ENCODE data around the gene RANBP3L.
"Not testable (repeated sequence)": the region's sequence is repeated elsewhere in the genome, so short reads cannot be mapped to it uniquely, and the experiment has no call there.

The RANBP3L gene, protein sequence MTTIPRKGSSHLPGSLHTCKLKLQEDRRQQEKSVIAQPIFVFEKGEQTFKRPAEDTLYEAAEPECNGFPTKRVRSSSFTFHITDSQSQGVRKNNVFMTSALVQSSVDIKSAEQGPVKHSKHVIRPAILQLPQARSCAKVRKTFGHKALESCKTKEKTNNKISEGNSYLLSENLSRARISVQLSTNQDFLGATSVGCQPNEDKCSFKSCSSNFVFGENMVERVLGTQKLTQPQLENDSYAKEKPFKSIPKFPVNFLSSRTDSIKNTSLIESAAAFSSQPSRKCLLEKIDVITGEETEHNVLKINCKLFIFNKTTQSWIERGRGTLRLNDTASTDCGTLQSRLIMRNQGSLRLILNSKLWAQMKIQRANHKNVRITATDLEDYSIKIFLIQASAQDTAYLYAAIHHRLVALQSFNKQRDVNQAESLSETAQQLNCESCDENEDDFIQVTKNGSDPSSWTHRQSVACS

DNA sequence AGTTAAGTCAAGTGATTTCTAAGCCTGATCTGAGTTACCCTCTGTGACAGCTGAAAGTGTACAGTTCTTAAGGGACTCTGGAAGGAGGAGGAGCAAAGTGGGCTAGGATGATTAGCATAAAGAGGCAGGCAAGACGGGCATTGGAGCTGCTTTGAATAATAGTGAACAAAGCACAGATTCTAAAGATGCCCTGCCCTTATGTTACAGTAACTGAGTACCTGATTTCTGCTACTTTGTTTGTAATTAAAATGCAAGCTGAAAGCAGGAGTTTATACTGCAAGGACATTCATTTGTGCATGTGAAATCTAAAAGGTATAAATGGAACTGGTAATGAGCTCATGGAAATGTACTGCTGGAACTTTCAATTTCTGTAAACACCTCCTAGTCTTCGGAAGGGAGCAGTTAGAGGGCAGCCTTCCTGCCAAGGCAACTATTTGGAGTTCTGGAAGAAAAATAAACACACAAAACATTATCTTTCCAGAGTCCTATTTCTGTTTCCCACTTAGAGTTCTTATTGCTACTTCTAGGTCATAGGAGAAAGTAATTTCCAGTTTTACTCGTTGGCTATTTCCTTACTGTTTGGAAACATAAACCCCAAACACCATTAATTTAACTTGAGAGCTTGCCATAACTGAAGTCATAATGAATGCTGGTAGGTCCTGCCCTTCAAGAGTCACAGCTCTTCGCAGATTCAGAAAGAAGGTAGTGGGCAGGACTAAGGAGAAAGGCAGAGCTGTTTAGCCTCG, at the start of gene RANBP3L:
Gene RANBP3L (minus strand): TSS at position 45 of the 746 bp plus-strand sequence. CDS start 486 bp downstream, outside the sequence.
- no peak for FAIRE-seq

DNA sequence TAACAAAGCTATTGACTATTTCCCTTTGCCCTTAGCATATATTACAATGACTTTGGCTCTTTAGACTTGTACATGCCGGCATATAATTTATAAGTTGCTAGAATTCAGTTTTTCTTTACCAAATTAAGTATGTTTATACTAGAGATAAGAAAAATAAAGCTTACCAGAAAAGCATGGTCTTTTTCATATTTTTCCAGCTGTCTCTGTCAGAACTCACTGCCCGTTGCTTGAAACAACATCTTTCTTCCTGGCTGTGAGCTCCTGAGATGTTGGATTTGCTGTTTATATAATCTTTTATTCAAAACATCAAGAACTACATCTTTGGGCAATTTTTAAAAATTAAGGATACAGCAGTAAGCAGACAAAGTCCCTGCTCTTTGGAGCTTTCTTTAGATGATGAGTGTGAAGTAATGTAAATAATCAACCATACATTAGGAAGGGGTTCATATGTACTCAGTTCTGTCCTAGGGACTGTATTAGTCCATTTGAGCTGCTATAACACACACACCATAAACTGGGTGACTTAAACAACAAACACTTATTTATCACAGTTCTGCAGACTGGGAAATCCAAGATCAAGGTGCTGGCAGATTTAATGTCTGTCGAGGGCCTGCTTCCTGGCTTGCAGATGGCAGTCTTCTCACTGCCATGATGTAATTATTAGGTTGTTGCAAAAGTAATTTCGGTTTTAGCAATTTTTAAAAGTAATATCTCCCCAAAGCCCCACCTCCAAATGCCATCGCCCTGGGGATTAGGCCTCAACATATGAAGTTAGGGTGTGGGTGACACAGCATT, 45.4 kb upstream of the RANBP3L start:
- no peak for FAIRE-seq

DNA sequence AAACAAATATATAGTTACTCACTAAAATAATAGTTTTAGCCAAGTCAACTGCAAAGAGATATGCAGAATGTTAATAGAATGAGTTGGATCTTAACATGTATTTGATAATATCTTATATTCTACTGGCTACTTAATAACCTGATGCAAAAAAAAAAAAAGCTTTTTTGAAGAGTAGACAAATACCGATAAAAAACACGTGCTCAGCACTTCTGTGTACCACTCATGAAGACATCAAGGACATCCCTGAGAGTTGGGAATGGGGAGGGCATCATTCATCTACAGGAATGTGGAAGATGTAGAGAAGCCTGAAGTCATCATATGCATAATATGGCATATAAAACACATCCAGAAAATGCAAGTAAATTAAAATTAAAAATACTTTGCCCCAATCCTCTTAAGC, 43.2 kb upstream of the RANBP3L start:
- FAIRE-seq = no peak

DNA sequence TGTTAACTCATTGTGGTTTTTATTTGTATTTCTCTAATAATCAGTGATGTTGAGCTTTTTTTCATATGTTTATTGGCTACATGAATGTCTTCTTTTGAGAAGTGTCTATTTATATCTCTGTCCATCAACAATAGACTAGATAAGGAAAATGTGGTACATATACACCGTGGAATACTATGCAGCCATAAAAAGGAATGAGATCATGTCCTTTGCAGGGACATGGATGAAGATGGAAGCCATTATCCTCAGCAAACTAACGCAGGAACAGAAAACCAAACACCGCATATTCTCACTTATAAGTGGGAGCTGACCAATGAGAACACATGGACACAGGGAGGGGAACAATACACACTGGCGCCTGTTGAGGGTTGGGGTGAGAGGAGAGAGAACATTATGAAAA, 40.0 kb upstream of the RANBP3L start:
- not testable (repeated sequence) for FAIRE-seq

DNA sequence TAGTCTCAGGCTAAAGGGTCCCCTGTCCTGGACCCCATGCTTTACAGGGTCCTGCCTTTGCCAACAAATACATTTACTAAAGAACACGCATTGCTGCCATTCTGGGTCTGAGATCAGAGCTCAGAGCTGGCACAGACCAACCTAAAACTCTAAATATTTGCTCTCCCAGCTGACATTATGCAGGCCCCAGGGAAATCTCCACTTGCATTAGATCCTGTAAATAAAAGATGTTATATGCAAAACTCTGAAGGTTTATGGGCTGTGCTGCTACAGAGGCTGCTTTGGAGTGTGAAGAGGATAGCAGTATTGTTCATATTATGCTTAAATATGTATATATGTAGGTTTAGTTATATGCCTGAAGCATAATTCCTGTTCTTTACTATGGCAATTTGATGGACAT, 35.9 kb upstream of the RANBP3L start:
- no peak for FAIRE-seq

DNA sequence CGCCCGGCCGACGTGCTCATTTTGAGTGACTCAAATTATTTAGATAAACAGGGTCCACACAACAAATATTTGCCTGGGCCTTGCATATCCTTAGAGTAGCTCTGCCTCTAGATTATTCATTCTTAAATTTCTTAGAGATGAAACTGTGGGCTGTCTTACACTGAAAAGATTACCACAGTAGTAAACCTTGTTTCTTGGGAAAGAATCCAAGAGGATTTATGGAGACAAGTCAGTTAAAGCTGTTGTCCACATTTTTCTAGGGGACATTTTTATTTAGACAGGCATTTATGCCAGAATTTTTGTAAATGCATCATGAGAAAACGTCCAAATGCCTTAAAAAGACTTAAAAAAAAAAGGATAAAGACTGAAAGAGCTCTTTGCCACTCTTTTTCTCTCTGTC, 32.6 kb upstream of the RANBP3L start:
- FAIRE-seq = no peak

DNA sequence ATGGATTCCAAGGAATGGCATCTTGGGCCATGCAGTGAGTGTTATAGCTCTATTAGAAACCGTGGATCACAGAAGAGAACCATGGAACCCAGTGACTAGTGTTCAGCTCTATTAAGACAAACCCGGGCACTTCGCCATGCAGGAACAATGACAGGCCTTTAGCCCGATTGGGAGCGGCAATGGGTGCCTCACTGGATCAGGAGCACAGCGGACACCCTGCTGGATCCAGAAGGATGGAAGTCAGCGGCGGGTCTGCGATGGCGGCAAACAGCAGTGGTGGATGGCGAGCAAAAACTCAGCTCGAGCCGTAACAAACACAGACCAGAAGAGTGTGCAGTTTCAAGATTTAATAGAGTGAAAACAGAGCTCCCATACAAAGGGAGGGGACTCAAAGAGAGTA, 31.0 kb upstream of the RANBP3L start:
- FAIRE-seq = not testable (repeated sequence)

DNA sequence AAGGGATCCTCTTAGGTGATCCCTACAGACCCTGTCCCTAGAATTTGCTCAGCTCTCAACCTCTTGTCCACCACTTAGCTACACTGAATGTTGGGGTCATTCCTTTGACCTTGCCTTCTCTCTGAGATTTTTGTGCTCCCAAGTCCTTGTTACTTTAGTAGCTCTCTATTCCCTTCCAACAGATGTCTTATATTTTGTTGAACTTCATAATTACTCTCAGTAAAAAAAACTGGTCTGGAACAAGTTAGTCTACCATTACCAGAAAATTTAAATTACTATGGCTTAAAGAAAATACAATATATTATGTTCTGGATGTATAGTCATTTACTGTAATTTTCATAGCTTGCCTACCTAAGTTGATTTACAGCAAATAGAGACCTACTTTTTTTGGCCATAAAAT, 23.5 kb upstream of the RANBP3L start:
- FAIRE-seq = no peak

DNA sequence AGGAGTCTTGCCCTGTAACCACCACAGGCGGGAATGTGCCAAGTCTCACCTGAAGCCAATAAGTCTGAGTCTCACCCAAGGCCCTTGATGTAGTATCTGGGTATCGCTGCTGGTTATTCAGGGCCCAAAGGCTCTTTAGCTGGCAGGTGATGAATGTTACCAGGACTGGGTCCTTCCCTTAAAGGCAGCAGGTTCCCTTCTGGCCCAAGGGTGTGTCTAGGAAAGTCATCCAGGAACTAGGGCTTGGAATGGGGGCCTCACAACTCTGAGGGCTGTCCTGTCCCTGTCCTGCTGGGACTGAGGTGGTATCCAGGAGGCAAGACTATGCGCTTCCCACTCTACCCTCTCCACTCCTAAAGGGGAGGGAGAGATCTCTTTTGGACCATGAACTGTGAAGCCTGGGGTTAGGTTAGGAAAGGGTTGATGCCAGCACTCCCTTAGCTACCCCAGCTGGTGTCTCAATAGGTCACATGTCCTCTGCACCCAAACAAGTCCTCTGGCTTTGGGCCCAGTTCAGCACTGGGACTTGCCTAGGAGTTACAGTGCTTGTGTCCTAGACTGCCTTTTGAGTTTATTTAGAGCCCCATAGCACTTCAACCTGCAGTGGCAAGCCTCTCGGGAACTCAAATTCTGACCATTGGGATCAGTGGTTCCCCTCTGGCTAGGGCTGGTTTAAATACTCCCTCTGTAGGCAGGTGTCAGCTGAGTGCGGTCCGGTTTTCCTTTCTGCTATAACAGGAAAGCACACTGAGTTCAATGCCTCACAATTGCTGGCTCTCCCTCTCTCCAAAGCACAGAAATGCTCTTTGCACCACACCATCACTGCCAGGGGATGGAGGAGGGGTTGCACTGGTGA, 22.5 kb upstream of the RANBP3L start:
- no peak for FAIRE-seq

DNA sequence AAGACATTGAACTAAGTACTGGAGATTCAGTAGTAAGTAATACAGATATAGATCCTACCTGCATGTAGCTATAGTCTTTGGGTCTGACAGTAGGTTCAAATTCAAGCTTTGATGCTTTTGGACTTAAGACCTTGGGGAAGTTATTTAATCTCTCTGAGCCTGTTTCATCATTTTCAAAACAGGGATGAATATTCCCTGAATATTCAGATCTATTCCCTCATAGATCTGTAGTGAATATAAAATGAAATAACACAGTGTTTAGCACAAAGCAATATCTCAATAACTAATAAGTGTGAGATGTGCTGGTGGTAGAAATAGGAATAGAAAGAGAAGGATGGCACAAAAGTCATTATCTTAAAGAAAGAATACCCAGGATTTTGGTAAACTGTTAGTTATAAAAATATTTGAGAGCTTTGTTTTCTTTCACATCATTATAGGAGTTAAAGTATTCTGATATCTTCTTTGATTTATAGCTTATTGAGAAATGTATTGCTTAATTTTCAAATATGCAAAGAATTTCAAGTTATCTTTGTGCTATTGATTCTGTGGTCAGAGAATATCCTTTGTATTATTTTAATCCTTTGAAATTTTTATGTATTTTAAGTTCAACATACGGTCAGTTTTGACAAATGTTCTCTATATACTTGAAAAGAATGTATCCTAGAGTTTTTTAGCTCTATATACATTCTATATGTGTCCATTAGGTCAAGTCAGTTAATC, 11.4 kb upstream of the RANBP3L start:
- no peak for FAIRE-seq

DNA sequence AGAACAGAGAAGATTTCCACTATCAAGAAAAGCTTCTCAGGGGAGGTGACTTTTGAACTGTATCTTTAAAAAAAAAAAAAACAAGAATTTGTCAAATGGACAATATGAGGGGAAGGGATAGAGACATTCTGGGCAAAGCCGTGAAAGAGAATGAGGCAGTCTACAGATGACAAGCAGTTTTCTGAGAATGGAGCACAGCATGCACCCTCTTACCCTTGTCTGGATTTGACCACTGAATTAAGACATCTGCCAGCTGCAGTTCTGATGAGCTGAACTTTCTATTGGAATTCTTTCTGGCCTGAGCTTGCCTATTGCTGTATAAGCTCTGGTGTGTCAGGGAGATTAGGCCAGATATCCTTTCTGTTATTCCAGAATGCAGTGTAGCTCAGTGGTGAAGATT, 10.3 kb upstream of the RANBP3L start:
- no peak for FAIRE-seq

DNA sequence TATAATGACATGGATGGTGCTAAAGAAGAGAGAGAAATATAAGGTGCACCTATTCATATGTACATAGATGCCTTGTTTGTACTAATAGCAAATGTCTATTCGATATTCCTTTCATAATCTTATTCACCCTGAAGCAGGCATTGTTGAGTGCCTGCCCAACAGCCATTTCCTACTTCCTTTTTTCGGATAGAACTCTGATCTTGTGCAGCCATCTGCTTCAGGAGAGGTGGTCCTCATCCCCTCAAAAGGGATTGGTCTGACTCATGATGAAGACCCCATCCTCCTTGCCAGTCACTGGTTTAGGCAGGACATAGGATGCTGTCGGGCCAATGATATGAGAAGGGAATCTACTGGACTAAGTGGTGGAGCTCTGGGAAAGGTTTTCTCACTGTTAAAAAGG, 8.4 kb upstream of the RANBP3L start:
- FAIRE-seq = no peak

DNA sequence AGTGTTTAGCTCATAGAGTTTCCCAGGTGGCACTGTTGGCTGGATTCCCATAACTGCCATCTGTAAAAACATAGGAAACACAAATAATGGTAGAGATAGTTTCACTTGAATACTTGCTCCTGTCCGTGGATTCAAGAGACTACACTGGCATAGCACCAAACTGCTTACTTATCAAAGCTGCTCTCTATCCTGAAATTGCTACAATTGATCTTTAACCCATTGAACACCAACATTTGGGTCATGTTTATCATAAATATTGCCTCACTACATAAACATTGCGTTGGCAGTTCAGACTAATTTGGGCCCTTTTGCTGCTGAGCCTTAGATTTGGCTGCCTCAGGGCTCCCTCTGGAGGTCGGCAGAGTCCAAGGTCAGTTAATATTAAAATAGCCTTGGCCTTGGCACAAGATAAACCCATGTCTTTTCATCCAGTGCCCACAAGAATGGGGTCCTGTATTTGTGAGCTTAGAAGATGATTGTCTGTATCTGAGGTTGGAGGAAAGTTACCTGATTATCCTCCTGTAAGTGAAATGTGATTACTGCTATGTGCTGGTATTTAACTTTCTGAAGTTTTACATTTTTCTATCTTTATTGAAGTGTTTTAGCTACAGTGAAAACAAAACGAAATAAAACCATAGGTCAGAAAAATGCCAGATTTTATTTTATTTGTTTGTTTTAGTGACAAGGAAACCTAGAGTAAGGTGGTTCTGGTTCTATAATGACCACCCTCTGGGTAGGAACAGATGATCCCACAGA, 4.0 kb upstream of the RANBP3L start:
- peak; percentile 72 for FAIRE-seq

DNA sequence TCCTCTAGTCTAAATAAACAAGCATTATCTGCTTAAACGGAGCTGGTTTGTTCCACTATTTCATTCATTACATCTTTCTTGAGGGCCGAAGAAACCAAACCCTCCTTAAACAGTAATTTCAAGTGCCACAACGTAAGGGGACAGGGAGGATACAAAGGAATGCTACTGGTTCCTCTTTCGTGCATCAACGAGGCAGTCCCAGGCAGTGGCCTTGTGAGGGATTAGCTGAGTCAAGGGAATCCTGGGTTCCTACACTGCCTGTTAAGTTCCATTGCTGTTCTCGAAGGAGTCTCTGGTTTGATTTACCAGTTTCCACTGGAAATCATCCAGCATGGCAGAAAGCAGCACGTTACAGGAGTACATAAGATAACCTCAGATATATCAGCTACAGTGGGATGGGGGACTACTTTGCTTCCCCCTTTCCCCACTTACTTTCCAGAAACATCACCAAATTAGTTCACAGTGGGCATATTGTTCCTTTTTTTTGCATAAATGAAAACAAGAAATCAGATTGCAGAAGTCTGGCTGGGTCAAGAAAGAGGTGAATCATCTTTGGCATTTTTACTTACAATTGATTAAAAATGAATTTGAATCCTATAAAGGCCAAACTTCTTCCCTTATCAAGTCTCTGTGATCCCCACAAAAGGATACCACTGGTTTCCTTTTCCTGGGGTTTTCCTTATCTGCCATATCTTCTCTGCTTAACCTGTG, 2.5 kb upstream of the RANBP3L start:
- no peak for FAIRE-seq

DNA sequence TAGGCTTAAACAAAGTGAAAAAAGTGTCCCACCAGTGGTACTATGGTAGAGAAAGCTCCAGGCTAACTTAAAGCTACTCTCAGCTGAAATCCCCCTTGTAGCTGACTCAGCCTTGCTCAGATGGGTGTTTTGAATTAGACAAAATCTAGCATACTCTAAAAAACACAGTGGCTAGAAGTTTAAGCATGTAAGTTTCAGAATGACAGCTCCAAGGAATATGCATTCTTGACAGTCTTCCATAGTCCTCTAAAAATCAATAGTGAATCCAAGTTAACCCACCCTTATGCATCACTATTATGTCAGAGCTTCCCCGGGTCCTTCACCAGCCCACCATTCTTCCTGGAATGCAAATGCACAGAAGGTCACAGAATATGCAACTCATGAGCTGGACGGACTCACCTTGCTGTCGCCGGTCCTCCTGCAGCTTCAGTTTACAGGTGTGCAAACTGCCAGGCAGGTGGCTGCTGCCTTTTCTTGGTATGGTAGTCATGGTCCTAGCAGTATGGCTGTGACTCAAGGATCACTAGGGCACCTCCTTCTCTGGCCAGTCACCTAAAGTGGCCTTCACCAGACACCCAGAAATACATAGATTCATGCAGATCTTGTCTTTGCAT, 668 bp downstream of the RANBP3L start:
- no peak for FAIRE-seq

DNA sequence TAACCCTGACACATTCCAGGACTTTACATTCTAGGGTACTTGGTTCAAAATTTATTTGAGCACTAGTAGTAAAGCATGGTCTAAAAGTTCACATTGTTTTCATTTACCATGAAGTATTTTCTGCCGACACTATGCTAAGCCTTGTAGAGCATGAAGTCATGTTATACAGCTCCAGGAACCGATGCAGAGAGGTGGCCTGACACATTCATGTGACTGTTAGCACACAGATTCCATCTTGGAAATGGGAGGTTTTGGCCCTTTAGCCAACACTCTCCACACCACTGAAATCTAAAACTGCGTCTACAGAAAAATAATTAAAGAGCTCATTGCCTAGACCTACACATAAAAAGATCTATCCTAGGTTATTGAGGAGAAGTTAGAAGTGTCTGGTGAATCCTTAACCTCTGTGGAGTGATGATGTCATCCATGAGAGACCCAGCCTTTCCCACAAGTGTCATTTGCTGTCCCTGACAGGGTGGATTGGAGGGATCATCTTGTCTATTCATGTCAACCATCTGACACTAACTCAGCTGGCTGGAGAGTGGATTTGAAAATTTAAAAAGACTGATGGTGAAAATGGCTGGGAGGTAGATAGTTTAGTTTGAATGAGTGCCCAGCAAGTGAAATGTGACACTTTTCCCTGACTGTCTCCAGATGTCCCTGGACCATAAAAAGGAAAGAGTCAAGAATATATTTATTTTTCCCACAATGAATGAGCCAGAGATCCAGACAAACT, 1.3 kb downstream of the RANBP3L start:
- FAIRE-seq = no peak

DNA sequence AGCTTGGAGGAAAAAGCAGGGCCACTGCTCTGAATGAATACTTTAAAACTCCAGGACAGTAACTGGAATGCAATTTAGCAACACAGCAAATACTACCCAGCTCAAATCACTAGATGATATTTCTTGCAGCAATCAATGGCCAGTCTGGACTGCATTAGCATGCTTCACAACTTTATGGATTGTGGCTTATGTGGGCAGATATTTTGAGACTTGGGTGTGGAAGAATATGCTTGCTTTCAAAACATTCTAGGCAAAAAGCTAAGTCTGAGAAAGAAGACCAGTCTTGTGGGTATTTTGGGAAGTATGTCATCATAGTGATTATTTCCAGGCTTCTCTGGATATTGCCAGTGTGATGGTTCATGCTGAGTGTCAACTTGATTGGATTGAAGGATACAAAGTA, 3.1 kb downstream of the RANBP3L start:
- FAIRE-seq = no peak

DNA sequence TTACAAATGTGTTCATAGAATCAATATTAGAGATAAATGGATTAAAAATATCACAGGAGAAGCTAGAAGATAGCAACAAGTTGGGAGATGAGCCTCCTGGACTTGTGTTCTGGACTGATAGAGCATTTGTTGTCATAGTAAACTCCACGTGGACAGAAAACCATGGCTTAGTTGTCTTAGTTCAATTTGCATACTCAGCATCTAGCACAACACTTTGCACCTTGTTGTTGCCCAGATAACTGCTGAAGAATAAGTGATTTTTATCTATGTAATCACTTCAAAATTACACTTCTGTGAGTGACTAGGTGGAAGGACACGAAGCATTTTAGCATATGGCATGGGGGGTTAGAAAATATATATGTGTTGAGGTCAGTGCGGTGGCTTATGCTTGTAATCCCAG, 4.0 kb downstream of the RANBP3L start:
- FAIRE-seq = no peak

Measured in A204.1 (cell line).